ENCODE data around the gene PFAS.
"Not testable (repeated sequence)": the region's sequence is repeated elsewhere in the genome, so short reads cannot be mapped to it uniquely, and the experiment has no call there.

Gene PFAS

GRCh38 chr17:8234361-8235270 is 14.5 kb upstream of the PFAS start:
- no peak overlapping the region for H3K4me3 ChIP-seq (ENCODE audit: low read depth in 1 of 2, low read length in 2 of 2)
- H3K27ac ChIP-seq (ENCODE audit: low read depth, low read length), result no peak overlapping the region
- no peaks in the 10 kb centered on the region for H3K27me3 ChIP-seq (ENCODE audit: control insufficient read depth in 1 of 2, insufficient read depth in 2 of 2, low read length in 2 of 2)
- H3K36me3 ChIP-seq (ENCODE audit: insufficient read depth, low read length), result peaks cover 94% of the 10 kb centered on the region
- H3K9ac ChIP-seq (ENCODE audit: low read length), result no peak overlapping the region
- no peaks in the 10 kb centered on the region for H3K4me1 ChIP-seq (ENCODE audit: insufficient read depth, low read length)
- H3K9me3 ChIP-seq (ENCODE audit: low read length), result no peaks in the 10 kb centered on the region

DNA sequence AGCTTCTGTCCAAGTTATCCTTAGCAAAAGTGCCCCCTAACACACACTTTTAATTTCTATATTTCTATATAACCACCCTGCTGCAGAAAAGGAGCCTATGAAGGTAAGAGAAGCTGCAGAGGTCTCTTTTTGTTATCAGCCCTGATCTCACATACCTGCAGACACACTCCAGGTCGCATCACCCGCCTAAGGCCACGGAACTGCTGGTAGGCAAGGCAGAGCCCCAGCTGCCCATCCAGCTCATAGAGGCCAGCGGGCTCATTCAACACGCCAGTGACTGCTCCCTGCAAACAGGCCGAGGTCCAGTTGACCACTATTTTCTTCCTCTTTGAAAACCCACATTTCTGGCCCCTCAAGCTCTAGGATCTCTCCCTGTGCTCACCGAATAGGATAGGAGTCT is 13.4 kb upstream of the PFAS start:
- Histone ChIP-seq H3K9me3 (ENCODE audit: low read length) (no peaks in the 10 kb centered on the region), H3K4me3 (ENCODE audit: low read depth in 1 of 2, low read length in 2 of 2) (no peak overlapping the region), H3K9ac (ENCODE audit: low read length) (no peak overlapping the region), H3K4me1 (ENCODE audit: insufficient read depth, low read length) (no peaks in the 10 kb centered on the region), H3K36me3 (ENCODE audit: insufficient read depth, low read length) (peaks cover 86% of the 10 kb centered on the region), H3K27me3 (ENCODE audit: control insufficient read depth in 1 of 2, insufficient read depth in 2 of 2, low read length in 2 of 2) (no peaks in the 10 kb centered on the region), H3K27ac (ENCODE audit: low read depth, low read length) (no peak overlapping the region)

DNA sequence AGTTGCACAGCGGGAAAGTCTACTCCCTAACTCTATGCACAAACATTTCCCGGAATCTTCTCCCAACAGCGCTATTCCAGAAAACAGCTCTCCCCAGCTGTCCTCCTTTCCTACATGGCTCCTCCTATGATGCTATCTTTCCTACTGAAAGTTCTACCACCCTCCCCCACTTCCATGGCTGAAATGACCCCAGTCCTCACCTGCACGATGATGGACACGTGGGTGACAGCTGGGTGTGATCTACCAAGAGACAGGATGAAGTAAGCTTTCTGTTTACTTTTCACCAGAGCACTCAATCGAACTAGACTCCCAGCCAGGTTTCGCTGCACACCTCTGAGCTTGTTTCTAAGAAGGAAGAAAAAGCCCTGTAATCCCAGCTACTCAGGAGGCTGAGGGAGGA is 11.9 kb upstream of the PFAS start:
- Histone ChIP-seq H3K4me3 (ENCODE audit: low read depth in 1 of 2, low read length in 2 of 2) (no peak overlapping the region), H3K4me1 (ENCODE audit: insufficient read depth, low read length) (no peaks in the 10 kb centered on the region), H3K9me3 (ENCODE audit: low read length) (no peaks in the 10 kb centered on the region), H3K36me3 (ENCODE audit: insufficient read depth, low read length) (peaks cover 71% of the 10 kb centered on the region), H3K9ac (ENCODE audit: low read length) (no peak overlapping the region), H3K27me3 (ENCODE audit: control insufficient read depth in 1 of 2, insufficient read depth in 2 of 2, low read length in 2 of 2) (no peaks in the 10 kb centered on the region), H3K27ac (ENCODE audit: low read depth, low read length) (no peak overlapping the region)

- H3K9me3 ChIP-seq (ENCODE audit: low read length), result no peaks in the 10 kb centered on the region
- no peak overlapping the region for H3K27ac ChIP-seq (ENCODE audit: low read depth, low read length)
- no peaks in the 10 kb centered on the region for H3K27me3 ChIP-seq (ENCODE audit: control insufficient read depth in 1 of 2, insufficient read depth in 2 of 2, low read length in 2 of 2)
- no peak overlapping the region for H3K4me3 ChIP-seq (ENCODE audit: low read depth in 1 of 2, low read length in 2 of 2)
- H3K9ac ChIP-seq (ENCODE audit: low read length), result no peak overlapping the region
- H3K36me3 ChIP-seq (ENCODE audit: insufficient read depth, low read length), result peaks cover 64% of the 10 kb centered on the region
- no peaks in the 10 kb centered on the region for H3K4me1 ChIP-seq (ENCODE audit: insufficient read depth, low read length)
These were observed 11.2 kb upstream of the PFAS start for GRCh38 chr17:8237886-8238285.

DNA sequence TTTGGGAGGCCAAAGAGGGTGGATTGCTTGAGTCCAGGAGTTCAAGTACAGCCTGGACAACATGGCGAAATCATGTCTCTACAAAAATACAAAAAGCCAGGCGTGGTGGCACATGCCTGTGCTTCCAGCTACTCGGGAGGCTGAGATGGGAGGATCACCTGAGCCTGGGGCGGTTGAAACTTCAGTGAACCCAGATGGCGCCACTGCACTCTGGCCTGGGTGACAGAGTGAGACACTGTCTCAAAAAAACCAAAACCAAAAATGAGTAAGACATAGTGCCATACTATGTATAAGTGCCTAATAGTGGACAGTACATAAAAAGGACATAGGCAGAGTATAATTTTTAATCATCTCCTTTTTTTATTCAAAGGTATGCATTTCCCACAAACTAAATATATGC is 5.3 kb upstream of the PFAS start:
- H3K9ac ChIP-seq (ENCODE audit: low read length), result no peak overlapping the region
- no peaks in the 10 kb centered on the region for H3K9me3 ChIP-seq (ENCODE audit: low read length)
- no peaks in the 10 kb centered on the region for H3K4me1 ChIP-seq (ENCODE audit: insufficient read depth, low read length)
- H3K36me3 ChIP-seq (ENCODE audit: insufficient read depth, low read length), result peaks cover 21% of the 10 kb centered on the region
- no peak overlapping the region for H3K27ac ChIP-seq (ENCODE audit: low read depth, low read length)
- no peak overlapping the region for H3K4me3 ChIP-seq (ENCODE audit: low read depth in 1 of 2, low read length in 2 of 2)
- no peaks in the 10 kb centered on the region for H3K27me3 ChIP-seq (ENCODE audit: control insufficient read depth in 1 of 2, insufficient read depth in 2 of 2, low read length in 2 of 2)

GRCh38 chr17:8244768-8245167 is 4.3 kb upstream of the PFAS start:
- Histone ChIP-seq H3K27me3 (ENCODE audit: control insufficient read depth in 1 of 2, insufficient read depth in 2 of 2, low read length in 2 of 2) (no peaks in the 10 kb centered on the region), H3K36me3 (ENCODE audit: insufficient read depth, low read length) (peaks cover 16% of the 10 kb centered on the region), H3K4me1 (ENCODE audit: insufficient read depth, low read length) (peaks cover 5% of the 10 kb centered on the region)

DNA sequence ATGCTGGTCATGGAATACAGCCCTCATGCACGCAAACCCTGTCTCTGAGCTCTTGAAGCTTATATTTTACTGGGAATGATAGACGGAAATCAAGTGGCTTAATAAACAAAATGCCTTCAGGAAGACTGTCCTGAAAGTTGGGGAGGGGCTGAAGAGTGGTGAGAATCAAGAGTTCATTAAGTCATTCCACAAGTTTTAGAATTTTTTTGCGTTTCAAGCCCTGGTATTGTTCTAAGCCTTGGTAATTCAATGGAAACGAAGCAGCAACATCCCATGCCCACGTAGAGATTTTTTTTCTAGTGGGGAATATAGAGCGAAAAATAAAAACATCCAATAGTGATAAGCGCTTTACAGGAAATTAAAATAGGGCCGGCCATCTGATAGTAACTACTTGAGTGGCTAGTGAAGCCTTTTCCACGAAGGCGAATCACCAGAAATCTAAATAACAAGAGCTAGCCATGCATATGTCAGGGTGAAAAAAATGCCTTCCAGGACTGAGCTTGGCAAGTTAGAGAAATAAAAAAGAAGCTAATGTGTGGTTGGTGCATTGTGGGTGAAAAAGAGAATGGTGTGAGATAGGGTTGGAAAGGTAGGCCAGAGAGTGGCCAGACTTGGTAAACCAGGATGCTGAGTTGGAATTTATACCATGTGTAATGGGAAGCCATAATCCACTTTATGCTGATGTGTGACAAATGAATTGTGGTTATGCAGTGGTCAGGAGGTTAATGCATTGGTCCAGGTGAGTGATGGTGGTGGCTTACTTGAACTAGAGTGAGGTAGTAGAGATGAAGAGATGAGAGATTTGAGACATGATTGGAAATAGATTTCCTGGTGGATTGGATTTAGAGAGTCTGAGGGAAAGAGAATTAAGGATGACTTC is 772 bp downstream of the PFAS start:
- peak overlapping the region; percentile 83 to 99 for H3K4me3 ChIP-seq (ENCODE audit: low read depth in 1 of 2, low read length in 2 of 2)
- H3K36me3 ChIP-seq (ENCODE audit: insufficient read depth, low read length), result peaks cover 6% of the 10 kb centered on the region
- no peaks in the 10 kb centered on the region for H3K9me3 ChIP-seq (ENCODE audit: low read length)
- H3K27me3 ChIP-seq (ENCODE audit: control insufficient read depth in 1 of 2, insufficient read depth in 2 of 2, low read length in 2 of 2), result no peaks in the 10 kb centered on the region
- H3K4me1 ChIP-seq (ENCODE audit: insufficient read depth, low read length), result peaks cover 8% of the 10 kb centered on the region
- H3K27ac ChIP-seq (ENCODE audit: low read depth, low read length), result peak overlapping the region; percentile 88
- peak overlapping the region; percentile 55 for H3K9ac ChIP-seq (ENCODE audit: low read length)

More at GRCh38 chr17:8244768-8245167, 4.3 kb upstream of the PFAS start:
- H3K27ac ChIP-seq (ENCODE audit: low read depth, low read length), result no peak overlapping the region
- no peak overlapping the region for H3K4me3 ChIP-seq (ENCODE audit: low read depth in 1 of 2, low read length in 2 of 2)
- no peak overlapping the region for H3K9ac ChIP-seq (ENCODE audit: low read length)
- no peaks in the 10 kb centered on the region for H3K9me3 ChIP-seq (ENCODE audit: low read length)

DNA sequence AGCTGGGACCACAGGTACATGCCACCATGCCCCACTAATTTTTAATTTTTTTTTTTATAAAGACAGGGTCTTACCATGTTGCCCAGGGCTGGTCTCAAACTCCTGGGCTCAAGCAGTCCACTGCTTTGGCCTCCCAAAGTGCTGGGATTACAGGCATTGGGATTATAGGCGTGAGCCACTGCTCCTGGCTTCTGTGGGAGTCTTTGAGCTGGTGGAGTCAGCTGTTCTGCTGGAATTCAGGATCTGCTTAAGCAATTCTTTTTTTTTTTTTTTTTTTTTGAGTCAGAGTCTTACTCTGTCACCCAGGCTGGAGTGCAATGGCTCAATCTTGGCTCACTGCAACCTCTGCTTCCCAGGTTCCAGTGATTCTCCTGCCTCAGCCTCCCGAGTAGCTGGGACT is 2.3 kb downstream of the PFAS start:
- not testable (repeated sequence) for H3K4me1 ChIP-seq (ENCODE audit: insufficient read depth, low read length); H3K27ac ChIP-seq (ENCODE audit: low read depth, low read length); H3K27me3 ChIP-seq (ENCODE audit: control insufficient read depth in 1 of 2, insufficient read depth in 2 of 2, low read length in 2 of 2); H3K9me3 ChIP-seq (ENCODE audit: low read length); H3K9ac ChIP-seq (ENCODE audit: low read length); H3K4me3 ChIP-seq (ENCODE audit: low read depth in 1 of 2, low read length in 2 of 2)
- peaks cover 14% of the 10 kb centered on the region for H3K36me3 ChIP-seq (ENCODE audit: insufficient read depth, low read length)

DNA sequence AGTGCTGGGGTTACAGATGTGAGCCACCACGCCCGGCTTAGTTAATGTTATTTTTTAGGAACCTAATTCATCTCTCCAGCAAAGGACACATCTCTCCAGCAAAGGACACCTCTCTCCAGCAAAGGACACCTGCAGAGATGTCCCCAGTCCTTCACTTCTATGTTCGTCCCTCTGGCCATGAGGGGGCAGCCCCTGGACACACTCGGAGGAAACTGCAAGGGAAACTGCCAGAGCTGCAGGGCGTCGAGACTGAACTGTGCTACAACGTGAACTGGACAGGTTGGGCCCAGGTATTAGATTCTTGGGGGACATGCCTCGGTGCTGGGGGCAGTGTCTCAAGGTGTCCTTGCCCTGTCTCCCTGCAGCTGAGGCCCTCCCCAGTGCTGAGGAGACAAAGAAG is 4.7 kb downstream of the PFAS start:
- Histone ChIP-seq H3K27me3 (ENCODE audit: control insufficient read depth in 1 of 2, insufficient read depth in 2 of 2, low read length in 2 of 2) (no peaks in the 10 kb centered on the region), H3K4me1 (ENCODE audit: insufficient read depth, low read length) (peaks cover 8% of the 10 kb centered on the region), H3K9me3 (ENCODE audit: low read length) (no peaks in the 10 kb centered on the region), H3K4me3 (ENCODE audit: low read depth in 1 of 2, low read length in 2 of 2) (no peak overlapping the region), H3K27ac (ENCODE audit: low read depth, low read length) (no peak overlapping the region), H3K36me3 (ENCODE audit: insufficient read depth, low read length) (peaks cover 14% of the 10 kb centered on the region), H3K9ac (ENCODE audit: low read length) (no peak overlapping the region)

- H3K27ac ChIP-seq (ENCODE audit: low read depth, low read length), result no peak overlapping the region
- H3K9ac ChIP-seq (ENCODE audit: low read length), result no peak overlapping the region
- H3K9me3 ChIP-seq (ENCODE audit: low read length), result no peaks in the 10 kb centered on the region
- peaks cover 2% of the 10 kb centered on the region for H3K4me1 ChIP-seq (ENCODE audit: insufficient read depth, low read length)
- H3K4me3 ChIP-seq (ENCODE audit: low read depth in 1 of 2, low read length in 2 of 2), result no peak overlapping the region
- H3K27me3 ChIP-seq (ENCODE audit: control insufficient read depth in 1 of 2, insufficient read depth in 2 of 2, low read length in 2 of 2), result no peaks in the 10 kb centered on the region
- peaks cover 14% of the 10 kb centered on the region for H3K36me3 ChIP-seq (ENCODE audit: insufficient read depth, low read length)
These were observed 5.8 kb downstream of the PFAS start for GRCh38 chr17:8254881-8255280.

DNA sequence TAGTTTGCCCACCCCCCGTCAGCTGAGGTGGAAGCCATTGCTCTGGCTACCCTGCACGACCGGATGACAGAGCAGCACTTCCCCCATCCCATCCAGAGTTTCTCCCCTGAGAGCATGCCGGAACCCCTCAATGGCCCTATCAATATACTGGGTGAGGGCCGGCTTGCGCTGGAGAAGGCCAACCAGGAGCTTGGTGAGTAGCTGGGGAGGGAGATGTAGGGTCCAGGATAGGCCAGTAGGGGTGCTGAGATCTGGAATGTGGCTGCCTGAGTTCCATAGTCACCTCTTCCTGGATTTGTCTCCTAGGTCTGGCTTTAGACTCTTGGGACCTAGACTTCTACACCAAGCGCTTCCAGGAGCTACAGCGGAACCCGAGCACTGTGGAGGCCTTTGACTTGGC is 6.4 kb downstream of the PFAS start:
- Histone ChIP-seq H3K9me3 (ENCODE audit: low read length) (no peaks in the 10 kb centered on the region), H3K9ac (ENCODE audit: low read length) (no peak overlapping the region), H3K27me3 (ENCODE audit: control insufficient read depth in 1 of 2, insufficient read depth in 2 of 2, low read length in 2 of 2) (no peaks in the 10 kb centered on the region), H3K4me1 (ENCODE audit: insufficient read depth, low read length) (no peaks in the 10 kb centered on the region), H3K4me3 (ENCODE audit: low read depth in 1 of 2, low read length in 2 of 2) (no peak overlapping the region), H3K36me3 (ENCODE audit: insufficient read depth, low read length) (peaks cover 14% of the 10 kb centered on the region), H3K27ac (ENCODE audit: low read depth, low read length) (no peak overlapping the region)
